OCI-LY3 (cell line): ENCODE data around the gene SGO2.

Experiments
- EZH2phosphoT487 ChIP-seq: fragments of 200-600 bp; shearing (Covaris generic); IDR thresholded peaks from 2 replicates; pipeline ENCODE4 v1.6.1; 2018; ENCODE audit warnings: antibody characterized with exemption, mixed run types, low read depth
- TF ChIP-seq, protein P1 (sequence below): fragments of 200-600, 300-600 bp; sonication (generic); IDR thresholded peaks from 2 replicates; pipeline ENCODE4 v1.5.1; 2014; ENCODE audit warnings: antibody characterized with exemption, low read length, low read depth

DNA sequence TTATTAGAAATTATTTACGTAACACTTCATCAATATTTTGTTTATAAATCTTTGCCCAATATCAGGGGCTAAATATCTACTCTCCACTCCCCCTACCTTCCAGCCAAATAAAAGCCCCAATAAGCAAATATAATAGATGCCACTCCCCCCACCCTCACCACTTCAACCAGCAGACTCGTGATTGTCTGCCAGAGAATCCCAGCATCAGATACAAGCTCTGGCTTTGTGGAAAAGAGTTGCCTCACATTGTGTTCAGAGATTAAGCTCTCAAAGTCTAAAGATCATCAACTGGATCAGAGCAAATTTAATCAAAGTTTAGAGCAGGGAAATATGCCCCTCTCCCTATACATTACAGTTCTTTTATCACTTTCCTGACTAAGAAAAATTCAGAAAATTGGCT is 99.3 kb downstream of the SGO2 start:
- TF ChIP-seq, protein P1, sequence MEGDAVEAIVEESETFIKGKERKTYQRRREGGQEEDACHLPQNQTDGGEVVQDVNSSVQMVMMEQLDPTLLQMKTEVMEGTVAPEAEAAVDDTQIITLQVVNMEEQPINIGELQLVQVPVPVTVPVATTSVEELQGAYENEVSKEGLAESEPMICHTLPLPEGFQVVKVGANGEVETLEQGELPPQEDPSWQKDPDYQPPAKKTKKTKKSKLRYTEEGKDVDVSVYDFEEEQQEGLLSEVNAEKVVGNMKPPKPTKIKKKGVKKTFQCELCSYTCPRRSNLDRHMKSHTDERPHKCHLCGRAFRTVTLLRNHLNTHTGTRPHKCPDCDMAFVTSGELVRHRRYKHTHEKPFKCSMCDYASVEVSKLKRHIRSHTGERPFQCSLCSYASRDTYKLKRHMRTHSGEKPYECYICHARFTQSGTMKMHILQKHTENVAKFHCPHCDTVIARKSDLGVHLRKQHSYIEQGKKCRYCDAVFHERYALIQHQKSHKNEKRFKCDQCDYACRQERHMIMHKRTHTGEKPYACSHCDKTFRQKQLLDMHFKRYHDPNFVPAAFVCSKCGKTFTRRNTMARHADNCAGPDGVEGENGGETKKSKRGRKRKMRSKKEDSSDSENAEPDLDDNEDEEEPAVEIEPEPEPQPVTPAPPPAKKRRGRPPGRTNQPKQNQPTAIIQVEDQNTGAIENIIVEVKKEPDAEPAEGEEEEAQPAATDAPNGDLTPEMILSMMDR: no peak
- no peak for TF ChIP-seq EZH2phosphoT487
